GM19324 (cell line): ENCODE measurements around the gene FAM240B.

Source experiments
- ATAC-seq: cut with Tn5 transposase; IDR thresholded peaks from one replicate; pipeline ENCODE4 v1.9.1; 2021; ENCODE audit warnings: mild to moderate bottlenecking, moderate library complexity; ENCODE audit not compliant: unreplicated experiment, low FRiP score

The FAM240B gene

DNA sequence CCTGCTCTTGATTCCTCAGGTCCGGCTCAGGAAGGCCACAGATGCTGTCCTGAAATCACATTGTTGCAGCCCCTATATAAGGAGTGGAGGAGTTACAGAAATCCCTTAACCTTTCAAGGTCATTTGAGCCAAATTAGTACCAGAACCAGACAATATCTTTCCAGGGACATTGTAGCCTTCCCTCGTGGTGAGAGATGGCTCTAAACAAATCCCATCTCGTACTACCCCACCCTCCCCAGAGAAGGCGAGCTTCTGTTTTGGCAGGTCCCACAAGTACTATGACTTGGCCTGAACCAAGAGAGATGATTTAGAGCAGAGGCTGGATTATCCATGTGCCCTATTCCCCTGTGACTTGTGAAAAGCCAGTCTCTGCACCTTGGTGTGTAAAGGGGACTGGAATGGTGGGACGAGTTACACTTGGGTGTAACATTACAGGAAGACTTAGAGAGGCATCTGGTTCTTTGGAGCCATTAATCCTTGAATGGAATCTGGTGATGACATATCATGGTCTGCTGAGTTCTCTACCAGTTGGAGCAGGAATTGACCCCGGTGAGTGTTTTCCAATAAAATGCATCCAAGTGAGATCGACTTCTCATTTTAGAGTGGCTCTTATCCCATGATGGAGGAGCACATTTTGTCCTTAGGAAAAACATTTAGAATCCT is at the start of gene FAM240B:
Gene FAM240B, minus strand, starts transcription at position 51 of the 663 bp plus-strand sequence. CDS start 16,134 bp downstream, outside the sequence.
- no peak for ATAC-seq

DNA sequence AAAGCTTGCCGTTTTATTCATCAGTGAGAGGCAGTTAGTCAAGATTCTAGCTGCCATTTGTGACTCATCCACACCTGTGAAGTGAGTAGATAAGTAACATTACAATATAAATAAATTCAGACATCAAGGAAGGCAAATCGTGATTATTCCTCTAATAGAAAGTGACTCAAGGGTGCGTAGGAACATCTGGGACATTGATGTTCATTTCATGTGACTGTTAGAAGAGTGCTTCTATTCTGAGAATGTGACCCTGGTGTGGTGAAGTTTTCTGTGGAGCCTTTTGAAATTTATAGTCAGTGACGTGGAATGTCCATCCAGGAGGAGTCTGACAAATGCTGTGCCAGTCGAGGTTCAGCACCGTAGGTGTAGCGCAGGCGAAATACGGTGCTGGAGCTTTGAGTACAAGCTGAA is 48.4 kb upstream of the FAM240B start:
- ATAC-seq, result no peak

DNA sequence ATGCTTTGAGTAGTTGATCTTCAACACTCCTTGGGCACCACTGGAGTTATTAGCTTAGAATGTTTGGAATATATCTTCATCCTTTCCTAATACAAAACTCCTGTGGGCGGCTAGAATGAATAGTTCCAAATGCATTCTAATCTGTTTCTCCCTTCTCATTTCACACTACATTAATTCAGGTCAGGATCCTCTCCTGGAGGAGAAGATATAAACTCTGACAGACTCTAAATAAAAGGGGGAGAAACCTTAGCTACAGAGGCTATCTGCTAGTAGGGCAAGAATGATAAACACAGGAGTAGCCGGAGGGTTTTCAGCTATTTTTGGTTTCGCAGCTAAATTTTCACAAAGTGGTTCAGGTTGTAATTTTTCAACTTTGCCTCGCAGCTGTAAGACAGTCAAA is 45.2 kb upstream of the FAM240B start:
- ATAC-seq, result no peak

DNA sequence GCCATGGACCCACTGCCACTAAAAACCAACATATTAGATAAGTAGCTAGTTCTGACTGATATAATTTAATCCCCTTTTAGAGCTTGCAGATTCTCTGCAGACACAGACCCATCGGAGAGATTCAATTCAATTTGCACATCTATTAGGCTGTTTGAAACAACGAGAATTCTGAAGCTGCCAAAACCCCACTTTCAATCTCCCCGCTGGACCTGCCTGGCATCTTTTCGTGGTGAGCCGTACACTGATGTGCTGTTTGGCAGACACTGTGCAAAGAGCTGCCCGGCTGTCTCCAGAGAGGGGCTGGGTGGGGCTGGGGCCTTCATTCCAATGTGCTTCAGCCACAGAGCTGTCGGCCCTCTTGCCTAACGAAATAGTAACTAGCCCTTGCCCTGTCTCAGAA is 42.1 kb upstream of the FAM240B start:
- no peak for ATAC-seq

DNA sequence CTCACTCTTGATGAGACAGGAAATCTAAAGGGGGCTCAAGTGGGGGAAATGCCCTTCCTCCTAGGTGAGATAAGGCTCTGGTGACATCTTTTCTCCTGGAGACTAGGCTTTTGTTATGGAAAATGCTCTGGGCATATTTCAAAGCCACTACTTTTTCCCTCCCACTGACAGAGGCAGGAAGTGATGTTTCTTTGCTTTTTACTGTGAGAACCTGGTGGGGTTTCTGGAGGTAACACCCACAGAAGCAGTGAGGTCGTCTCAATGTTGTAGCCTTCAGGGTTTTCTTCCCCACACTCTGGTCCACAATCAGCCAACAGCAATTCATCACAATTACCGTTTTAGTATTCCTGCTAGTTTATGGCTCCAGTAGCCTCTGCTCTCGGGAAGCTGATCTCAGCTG is 41.4 kb upstream of the FAM240B start:
- ATAC-seq, result no peak

DNA sequence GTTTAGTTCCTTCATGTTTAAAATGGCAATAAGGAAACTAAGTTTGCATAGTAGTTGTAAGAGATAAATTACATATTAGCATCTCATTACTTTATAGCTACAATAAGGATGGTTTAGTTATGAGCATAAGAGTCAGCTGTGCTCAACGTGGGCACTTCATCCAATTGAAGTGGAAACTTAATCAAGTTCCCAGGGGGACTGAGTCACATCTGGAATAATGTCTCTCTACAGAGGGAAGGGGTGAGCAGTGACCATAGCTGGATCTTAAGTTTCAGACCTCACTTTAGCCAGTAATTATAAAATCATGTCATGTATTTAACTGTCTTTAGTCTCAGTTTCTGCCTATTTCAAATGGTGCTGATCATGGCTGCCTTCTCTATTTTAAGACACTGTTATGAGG is 36.8 kb upstream of the FAM240B start:
- ATAC-seq, result no peak

DNA sequence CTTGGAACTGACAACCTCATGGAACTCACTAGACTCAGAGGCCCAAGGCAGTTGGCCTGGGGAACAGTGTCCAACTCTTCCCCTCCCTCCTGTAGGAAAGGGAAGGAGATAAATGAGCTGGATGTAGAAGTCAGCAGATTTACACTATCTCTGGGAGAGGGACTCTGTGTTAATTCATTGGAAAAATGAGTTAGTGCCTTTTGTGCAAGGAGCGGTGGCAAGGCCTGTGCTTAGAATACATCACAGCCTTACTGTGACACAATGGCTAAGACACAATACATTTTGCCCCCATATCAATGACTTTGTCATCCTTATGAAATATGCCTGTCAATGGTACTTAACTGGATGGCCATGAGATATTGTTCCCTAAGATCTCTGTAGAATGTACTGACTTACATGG is 28.0 kb upstream of the FAM240B start:
- no peak for ATAC-seq

DNA sequence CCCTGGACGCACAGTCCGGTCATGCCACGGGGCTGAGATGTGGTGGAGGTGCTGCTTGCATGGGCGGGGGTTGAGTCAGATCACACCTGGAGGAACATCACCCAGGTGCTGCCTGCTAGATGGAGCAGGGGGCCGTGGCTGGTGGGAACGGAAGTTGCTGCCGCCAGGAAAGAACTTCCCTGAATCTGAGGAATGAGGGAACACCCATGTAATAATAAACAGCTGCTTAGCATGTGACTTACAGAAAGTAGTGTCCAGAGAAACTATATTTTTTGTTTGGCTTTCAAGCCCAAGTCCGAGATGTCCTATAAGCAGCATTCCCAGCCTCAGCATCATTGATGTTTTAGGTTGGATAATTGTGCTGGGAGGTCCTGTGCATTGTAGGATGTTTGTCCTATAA is 27.1 kb upstream of the FAM240B start:
- ATAC-seq, result no peak

DNA sequence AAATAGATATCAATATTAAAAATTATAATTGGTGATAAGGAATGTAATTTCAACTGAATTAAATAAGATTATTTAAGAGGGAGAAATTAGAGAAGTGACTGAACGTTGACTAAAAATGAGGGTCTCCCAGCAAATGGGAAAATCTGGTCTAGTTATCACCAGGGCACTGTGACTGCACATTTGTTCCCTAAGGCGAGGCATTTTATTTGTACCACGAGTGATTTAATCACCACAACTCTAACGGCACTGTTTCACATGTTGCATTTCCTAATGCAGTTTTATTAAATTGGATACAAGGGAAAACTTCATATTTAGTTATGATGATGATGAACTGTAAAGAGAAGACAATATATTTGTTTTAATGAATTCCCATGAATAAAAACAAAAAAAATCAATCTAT is 26.4 kb upstream of the FAM240B start:
- ATAC-seq, result no peak

DNA sequence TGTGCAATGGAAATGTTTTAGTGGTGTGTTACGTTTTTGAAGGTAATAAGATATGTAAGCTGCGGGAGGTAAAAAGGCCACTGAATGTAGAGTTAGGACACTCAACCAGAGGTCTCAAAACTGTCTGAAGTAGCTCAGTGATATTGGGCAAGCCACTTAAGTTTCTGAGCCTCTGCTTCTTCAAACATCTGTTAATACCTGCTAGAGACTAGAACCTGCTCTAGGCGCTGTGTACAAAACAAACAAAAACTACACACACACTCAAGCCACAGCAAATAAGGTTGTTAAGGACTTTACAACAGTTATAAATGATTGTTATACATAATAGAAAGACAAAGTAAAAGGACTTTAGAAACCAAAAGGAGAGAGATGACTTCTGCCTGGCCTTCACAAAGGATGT is 24.6 kb upstream of the FAM240B start:
- ATAC-seq, result no peak

DNA sequence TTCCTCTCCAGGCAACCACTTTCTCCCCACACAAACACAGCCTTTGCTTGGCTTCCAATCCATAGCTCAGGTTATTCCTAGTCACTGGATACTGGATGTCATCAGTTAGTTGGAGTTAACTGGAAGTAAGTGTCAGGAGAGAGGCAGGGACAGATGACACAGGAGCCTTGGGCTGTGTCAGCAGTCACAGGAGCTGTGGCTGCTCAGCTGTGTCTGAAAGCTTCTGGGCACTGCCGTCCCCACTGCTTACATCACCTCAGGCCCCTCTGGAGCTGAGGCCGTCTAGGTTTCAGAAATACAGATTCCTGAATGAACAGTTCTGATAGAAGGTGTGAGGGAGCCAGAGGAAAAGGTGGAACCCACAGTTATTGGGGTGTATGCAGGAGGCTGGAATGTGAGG is 17.3 kb upstream of the FAM240B start:
- ATAC-seq, result no peak

DNA sequence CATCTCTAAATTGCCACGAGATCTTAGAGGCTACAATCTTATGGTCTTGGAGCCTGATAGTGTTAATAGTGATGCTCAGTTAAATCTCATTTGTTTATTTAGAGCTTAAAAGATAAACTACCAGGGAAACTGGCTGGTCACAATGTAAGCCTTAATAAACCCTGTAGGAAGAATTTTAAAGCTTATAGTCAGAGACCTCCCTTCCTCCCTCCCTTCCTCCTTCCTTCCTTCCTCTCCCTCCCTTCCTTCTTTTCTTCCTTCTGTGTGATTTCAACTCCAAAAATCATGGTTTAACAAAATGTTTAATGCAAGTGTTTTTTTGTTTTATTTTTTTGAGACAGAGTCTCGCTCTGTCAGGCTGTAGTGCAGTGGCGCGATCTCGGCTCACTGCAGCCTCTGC is 14.9 kb upstream of the FAM240B start:
- no peak for ATAC-seq

DNA sequence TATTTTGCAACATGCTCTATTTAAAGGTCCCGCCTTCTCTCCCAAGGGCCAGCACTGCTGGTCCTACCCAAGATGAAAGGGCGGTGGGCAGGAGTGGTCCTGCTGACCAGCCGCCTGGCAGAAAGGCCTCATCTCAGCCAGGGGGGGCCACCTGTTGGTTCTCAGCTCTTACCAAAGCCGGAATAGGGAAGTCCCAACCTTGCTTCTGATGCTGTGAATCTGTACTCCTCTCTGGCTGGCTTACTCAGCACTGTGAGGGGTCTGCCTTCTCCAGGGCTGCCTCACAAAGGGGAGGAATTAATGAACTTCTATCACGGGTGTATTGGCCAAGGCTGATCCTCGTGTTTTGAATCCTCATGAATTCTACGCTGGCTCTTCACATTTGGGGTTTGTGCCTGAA is 13.6 kb upstream of the FAM240B start:
- ATAC-seq, result no peak

DNA sequence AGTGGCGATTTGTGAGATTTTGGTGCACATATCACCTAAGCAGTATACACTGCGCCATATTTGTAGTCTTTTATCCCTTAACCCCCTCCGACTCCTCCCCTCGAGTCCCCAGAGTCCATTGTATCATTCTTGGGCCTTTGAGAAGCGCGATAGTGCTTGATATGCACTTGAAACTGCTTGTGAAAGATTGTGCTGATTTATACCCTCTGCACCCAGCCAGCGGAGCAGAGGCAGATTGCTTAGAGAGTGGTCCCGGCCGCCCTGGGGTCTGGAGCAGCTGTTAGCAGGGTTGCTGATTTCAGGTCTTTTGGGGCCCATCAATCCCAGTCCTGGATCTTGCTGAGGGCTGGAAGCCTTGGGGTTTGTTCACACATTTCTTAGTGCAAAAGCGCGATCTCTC is 13.0 kb upstream of the FAM240B start:
- ATAC-seq, result no peak

DNA sequence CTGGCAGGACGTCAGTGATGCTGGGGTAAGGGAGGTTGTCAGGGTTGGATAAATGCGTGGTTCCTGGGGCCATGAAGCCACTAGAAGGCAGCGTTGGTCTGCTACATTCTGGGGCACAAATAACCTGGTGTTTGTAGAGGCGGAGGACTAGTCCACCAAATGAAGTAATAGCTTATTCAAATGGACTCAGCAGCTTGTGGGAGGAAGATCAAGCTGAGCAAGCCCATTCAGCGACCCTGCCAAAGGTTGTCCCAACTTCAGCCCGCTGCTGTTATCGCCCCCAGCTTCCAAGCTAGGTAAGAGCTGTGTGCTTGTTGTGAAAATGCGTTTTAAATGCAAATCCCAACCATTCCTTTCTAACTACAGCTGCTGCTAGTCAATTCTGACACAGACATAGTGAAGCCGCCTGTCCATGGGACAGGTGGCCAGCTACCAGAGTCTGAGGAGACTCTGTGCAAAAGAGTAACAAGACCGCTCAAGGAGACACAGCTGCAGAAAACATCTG is 7.6 kb upstream of the FAM240B start:
- ATAC-seq, result no peak

DNA sequence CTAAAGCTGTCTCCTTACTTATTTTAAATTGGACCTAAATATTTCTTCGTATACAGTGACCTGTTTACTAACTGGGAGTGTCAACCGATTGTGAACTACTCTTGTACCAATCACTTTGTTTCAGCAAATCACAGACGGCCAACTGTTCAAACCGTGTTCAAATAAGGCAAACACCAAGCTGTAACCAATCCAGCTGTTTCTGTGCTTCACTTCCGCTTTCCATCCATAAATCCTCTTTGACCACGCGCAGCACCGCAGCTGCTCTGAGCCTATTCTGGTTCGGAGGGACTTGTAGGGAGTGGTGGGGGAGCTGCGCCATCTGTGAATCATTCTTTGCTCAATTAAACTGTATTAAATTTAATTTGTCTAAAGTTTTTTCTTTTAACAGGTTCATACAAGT is 4.8 kb upstream of the FAM240B start:
- ATAC-seq, result no peak

DNA sequence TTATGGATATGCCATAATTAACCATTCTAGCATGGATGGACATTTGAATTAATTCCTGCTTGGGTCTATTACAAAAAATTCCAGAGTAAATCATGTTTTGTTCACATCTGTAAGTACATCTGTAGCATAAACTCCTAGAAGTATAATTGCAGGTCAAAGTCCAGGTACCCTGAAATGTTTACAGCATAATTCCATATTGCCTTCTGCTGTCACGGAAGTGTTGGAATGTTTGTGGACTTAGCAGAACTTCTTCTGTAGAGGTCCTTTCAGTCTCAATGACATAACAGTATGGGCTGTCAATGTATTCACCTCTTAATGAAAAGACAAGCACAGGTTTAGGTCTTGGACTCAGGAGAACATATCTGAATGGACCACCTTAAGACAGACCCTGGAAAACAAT is 1.8 kb downstream of the FAM240B start:
- no peak for ATAC-seq

DNA sequence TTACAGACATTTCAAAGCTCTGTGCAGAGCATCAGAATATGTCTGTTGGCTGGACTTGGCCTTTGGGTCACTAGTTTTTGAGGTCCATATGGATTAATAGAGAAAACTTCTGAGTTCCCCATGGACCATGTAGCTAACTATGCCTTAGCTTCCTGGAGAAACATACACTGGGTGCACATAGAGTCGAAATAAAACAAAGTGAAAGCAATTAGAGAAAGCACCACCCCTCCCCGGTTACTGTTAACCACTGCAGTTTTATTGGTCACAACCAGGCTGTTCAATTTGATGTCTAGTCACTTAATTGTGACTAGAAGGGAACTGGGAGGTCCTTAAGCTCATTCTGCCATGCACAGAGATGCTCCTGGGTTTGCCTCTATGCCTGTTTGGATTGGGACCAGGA is 4.2 kb downstream of the FAM240B start:
- no peak for ATAC-seq

DNA sequence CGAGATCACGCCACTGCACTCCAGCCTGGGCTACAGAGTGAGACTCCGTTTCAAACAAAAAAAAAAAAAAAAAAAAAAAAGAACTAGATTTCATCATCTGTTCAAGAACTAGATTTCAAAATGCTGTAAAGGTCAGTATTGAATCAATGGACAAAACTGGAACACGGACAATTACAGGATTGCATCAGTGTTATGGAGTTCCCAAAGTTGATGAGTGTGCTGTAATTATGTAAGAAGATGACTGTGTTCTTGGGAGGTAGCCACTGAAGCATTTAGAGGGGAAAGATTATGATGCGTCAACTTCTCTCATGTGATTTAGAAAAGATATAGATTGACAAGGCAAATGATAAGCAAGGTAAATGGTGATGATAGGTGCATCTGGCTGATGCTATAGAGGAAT is 6.5 kb downstream of the FAM240B start:
- ATAC-seq, result no peak

DNA sequence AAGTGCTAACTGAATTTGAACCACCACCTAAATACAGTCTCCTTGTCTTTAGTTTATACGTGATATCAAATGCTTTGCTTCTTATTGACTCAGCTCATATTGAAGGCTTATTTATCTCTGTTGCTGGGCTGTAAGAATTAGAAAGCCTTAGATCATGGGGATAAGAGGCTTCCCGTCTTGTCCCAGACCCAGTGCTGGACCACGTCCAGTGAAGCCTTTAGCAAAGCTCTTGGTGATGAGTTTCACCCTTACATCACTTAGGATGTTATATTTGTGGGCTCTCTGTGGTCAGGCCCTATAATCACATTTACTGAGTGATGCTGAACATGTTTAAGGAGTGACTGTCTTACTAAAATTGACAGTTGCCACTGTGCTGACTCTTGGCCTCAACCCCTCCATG is 11.2 kb downstream of the FAM240B start:
- ATAC-seq, result no peak

DNA sequence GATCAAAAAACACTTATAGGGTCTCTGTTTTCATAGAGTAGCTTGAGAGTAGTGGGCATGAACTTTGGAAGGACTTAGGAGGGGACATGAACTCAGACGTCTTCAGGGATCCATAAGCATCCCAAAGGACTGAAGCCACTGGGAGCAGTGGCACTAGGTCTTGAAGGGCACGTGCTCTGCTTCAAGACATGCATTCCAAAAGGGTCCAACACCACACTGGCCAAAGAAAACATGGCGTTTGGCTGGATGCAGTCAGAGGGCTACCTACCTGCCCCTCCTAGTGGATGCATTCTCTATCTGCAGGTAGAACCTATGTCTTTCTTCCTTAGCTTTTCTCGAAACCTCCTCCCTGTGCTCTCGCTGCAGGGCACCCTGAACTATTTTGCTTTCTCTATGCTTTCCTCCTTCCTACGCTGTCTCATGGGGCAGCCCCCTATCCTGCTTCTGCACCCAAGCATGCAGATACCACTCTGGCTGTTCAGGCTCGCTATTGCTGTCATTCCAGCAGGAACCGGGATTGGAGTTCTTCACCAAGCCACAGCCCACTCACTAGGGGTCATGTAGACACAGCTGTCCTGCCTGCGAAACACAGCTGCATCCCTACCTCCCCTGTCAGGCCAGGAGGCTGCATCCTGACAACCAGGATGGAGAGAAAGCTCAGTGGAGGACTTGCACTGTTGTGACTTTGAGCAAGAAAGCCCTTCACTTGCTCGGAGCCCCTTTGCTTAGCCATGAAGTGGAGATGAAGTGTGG is 11.9 kb downstream of the FAM240B start:
- ATAC-seq, result no peak

DNA sequence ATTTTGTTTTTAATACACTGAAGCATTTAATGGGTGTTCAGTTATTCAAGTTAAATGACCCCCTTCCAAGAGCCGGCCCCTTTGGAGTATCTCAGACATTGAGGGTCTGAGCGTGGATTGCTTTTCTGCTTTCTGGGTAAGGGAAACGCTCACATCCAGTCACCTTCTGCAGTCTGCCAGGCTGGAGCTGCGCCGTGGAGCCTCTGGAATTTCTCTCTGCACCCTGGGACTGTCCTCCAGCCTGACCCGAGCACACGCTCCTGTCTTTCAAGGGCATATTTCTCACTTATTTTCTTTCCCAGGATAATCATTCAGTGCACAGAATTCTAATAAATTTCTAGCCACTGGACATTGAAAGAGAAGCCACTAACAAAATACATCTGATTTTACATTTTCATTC is 13.4 kb downstream of the FAM240B start:
- no peak for ATAC-seq
